Activated naive CD4-positive, alpha-beta T cell treated with anti-CD3 and anti-CD28 coated beads for 36 hours (primary cell): ENCODE data around the gene SFXN5. TPM values are rescaled to one million over a fixed set of nuclear protein-coding genes. Genes with fewer than 3 reads are reported as not detected.

Experiments used
- CTCF ChIA-PET: fragments of 350-600 bp; sonication (Branson Sonifier 250); formaldehyde crosslinking; loops from one replicate; lab custom pipeline; 2021; ENCODE audit warnings: antibody characterized with exemption; lab: Charles Lee
- DNase-seq: peaks from one replicate; pipeline ENCODE4 v3.0.0-alpha.2; 2020
- H3K27ac Mint-ChIP-seq: one replicate; pipeline ENCODE4 v1.8.0; 2021; ENCODE audit warnings: mild to moderate bottlenecking, mixed read lengths
- H3K27me3 Mint-ChIP-seq: one replicate; pipeline ENCODE4 v1.8.0; 2021; ENCODE audit warnings: low read depth, mixed read lengths
- H3K36me3 Mint-ChIP-seq: one replicate; pipeline ENCODE4 v1.8.0; 2021; ENCODE audit warnings: low read depth, mixed read lengths
- H3K4me1 Mint-ChIP-seq: one replicate; pipeline ENCODE4 v1.8.0; 2021; ENCODE audit warnings: low read depth, mixed read lengths
- H3K4me3 Mint-ChIP-seq: one replicate; pipeline ENCODE4 v1.8.0; 2021; ENCODE audit warnings: mild to moderate bottlenecking, moderate library complexity, mixed read lengths
- H3K9me3 Mint-ChIP-seq: one replicate; pipeline ENCODE4 v1.8.0; 2021; ENCODE audit warnings: mixed read lengths
- intact Hi-C: fragments of 100-400 bp; cut with micrococcal nuclease; formaldehyde crosslinking; loops from one replicate; pipeline ENCODE4 v1.15.1; 2023
- total RNA-seq, 2 experiments: library from RNA; stranded (reverse); gene quantifications; one replicate each; pipeline ENCODE4 v1.2.3, GENCODE V29; 2021

The SFXN5 gene
- total RNA-seq, 2 experiments from 2014 or later = 5.3 to 6.8 TPM

- H3K27ac Mint-ChIP-seq = no peak overlapping the region
- H3K27me3 Mint-ChIP-seq = no peaks in the 10 kb centered on the region
- no peak overlapping the region for H3K4me3 Mint-ChIP-seq
- CTCF ChIA-PET = interaction anchor here (4.8 kb wide), 1 partner anchor 94 kb away, joined by 45 read pairs; no protein-coding TSS in a partner anchor
- intact Hi-C loops = no loop called here
- DNase-seq = no peak
- H3K4me1 Mint-ChIP-seq = no peaks in the 10 kb centered on the region
- no peaks in the 10 kb centered on the region for H3K9me3 Mint-ChIP-seq
- no peaks in the 10 kb centered on the region for H3K36me3 Mint-ChIP-seq
These were observed 11.3 kb upstream of the SFXN5 start for GRCh38 chr2:73082523-73083410.

GRCh38 chr2:73081181-73081671, 9.7 kb upstream of the SFXN5 start:
- no peak for DNase-seq
- Mint-ChIP-seq H3K27ac (no peak overlapping the region), H3K4me3 (no peak overlapping the region), H3K9me3 (no peaks in the 10 kb centered on the region), H3K27me3 (no peaks in the 10 kb centered on the region), H3K36me3 (no peaks in the 10 kb centered on the region), H3K4me1 (no peaks in the 10 kb centered on the region)
- intact Hi-C loops = no loop called here
- CTCF ChIA-PET = interaction anchor here (0.8 kb wide), 1 partner anchor 82 kb away, joined by 3 read pairs; no protein-coding TSS in a partner anchor

- H3K9me3 Mint-ChIP-seq = no peaks in the 10 kb centered on the region
- intact Hi-C loops = no loop called here
- CTCF ChIA-PET = interaction anchor here (0.8 to 1.4 kb wide), 3 partner anchors 76 to 87 kb away, joined by 3 to 4 read pairs (median 3); no protein-coding TSS in a partner anchor
- no peaks in the 10 kb centered on the region for H3K36me3 Mint-ChIP-seq
- H3K4me1 Mint-ChIP-seq = no peaks in the 10 kb centered on the region
- no peak overlapping the region for H3K27ac Mint-ChIP-seq
- no peak for DNase-seq
- no peak overlapping the region for H3K4me3 Mint-ChIP-seq
- no peaks in the 10 kb centered on the region for H3K27me3 Mint-ChIP-seq
These were observed 9.0 kb upstream of the SFXN5 start for GRCh38 chr2:73080321-73081131.

- DNase-seq = no peak
- H3K27me3 Mint-ChIP-seq = no peaks in the 10 kb centered on the region
- no peaks in the 10 kb centered on the region for H3K9me3 Mint-ChIP-seq
- no peak overlapping the region for H3K27ac Mint-ChIP-seq
- H3K4me3 Mint-ChIP-seq = no peak overlapping the region
- CTCF ChIA-PET = interaction anchor here (1.1 to 1.4 kb wide), 2 partner anchors 77 to 86 kb away, joined by 3 to 4 read pairs; no protein-coding TSS in a partner anchor
- intact Hi-C loops = no loop called here
- H3K36me3 Mint-ChIP-seq = no peaks in the 10 kb centered on the region
- H3K4me1 Mint-ChIP-seq = no peaks in the 10 kb centered on the region
These were observed 8.1 kb upstream of the SFXN5 start for GRCh38 chr2:73079636-73080035.

DNA sequence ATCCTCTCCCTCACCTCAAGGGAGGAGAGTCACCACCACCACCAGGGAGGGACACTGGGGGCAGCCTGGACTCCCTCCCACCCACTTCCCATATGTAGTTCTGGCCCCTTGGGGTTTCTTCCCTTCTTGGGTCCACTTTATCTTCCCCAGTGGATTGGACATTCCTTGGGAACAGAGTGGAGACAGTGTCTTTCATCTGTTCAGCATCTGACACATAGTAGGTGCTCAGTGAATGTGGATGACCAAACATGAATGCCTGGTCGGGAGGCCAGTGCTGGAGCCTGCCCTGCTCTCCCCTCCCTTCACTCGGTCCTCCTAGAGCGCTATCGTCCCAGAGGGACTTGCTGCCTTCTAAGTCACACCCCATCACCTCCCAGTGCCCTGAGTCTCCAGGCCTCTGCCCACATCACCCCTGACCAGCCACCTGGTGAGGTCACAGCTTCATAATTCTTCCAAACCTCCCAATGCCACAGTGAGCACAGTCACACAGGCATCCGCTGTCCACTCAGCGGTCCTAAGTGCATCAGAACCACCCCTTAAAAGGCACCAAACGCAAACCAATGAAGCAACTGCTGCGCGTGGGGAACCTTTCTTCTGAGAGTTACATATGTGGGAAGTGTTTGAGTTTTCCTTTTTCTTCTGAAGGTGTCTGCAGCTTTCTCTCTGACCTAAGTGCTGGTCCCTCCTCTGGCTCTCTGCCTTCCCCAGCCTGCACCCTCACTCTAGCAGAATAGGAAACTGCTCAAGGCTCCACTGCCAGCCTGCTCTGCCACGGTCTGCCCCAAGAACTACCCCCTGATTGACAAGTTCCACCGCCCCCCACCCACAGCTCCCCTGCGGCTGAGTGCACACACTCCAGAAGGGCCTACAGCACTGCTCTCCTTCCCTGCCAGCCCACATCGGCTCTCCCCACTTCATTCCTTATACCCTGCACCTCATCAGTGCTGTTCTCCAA, 7.2 kb upstream of the SFXN5 start:
- Mint-ChIP-seq H3K9me3 (no peaks in the 10 kb centered on the region), H3K4me3 (no peak overlapping the region), H3K27me3 (no peaks in the 10 kb centered on the region), H3K27ac (no peak overlapping the region), H3K36me3 (no peaks in the 10 kb centered on the region), H3K4me1 (no peaks in the 10 kb centered on the region)
- no peak for DNase-seq
- CTCF ChIA-PET = interaction anchor here (1.4 kb wide), 1 partner anchor 78 kb away, joined by 4 read pairs; no protein-coding TSS in a partner anchor
- intact Hi-C loops = no loop called here

DNA sequence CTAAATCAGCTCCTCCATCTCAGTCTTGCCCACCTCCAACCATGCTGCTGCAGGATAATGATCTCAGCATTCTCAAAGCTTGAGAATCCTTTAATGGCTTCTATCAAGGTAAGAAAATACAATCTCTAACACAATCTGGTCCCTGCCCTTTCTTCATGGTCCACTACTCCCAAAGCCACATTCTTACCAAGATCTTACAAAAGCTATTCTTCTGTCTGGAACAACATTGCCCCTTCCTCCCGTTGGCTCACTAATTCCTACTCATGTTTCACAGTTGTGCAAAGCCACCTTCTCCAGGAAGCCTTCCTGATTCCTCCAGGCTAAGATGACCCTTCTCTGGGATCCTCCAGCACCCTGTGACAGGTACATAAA, 5.9 kb upstream of the SFXN5 start:
- no peak for DNase-seq
- no peaks in the 10 kb centered on the region for H3K4me1 Mint-ChIP-seq
- H3K27me3 Mint-ChIP-seq = no peaks in the 10 kb centered on the region
- H3K27ac Mint-ChIP-seq = no peak overlapping the region
- H3K9me3 Mint-ChIP-seq = no peaks in the 10 kb centered on the region
- no peak overlapping the region for H3K4me3 Mint-ChIP-seq
- CTCF ChIA-PET = interaction anchor here (0.9 kb wide), 1 partner anchor 9 kb away, joined by 3 read pairs; no protein-coding TSS in a partner anchor
- H3K36me3 Mint-ChIP-seq = no peaks in the 10 kb centered on the region
- intact Hi-C loops = no loop called here

DNA sequence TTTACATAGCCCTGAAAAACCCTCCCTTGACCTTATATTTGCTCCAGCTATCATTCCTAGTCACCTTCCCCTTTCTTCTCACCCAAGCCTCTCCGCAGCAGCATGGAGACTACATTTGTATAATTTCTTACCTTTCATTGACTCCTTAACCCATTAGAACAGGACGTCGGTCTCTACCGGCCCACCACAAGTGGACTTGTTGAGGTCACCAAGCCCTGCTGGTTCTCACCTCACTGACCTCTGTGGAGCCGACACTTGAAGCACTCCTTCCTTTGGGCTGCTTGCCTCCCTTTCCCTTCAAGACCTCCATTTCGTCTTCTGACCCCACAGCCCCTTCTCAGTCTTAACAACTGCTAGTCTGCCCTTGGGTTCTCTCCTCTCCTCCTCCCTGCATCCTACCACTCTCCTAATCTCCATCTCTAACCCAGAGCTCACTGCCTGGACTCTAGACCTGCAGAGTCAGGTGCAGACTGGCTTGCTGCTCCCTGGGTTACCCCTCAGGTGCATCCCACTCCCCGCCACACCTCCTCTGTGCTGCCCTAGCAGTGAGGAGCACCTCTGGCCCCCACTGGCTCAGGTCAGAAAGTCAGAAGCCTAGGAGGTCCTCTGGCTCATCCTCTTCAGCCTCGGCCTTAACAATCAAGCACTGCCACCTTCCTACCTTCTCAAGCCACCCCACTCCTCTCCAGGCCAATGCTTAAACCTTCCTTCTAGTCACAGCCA, 5.3 kb upstream of the SFXN5 start:
- intact Hi-C loops = no loop called here
- Mint-ChIP-seq H3K4me3 (no peak overlapping the region), H3K36me3 (no peaks in the 10 kb centered on the region), H3K9me3 (no peaks in the 10 kb centered on the region), H3K27me3 (no peaks in the 10 kb centered on the region), H3K4me1 (peaks cover 4% of the 10 kb centered on the region), H3K27ac (no peak overlapping the region)
- no peak for DNase-seq
- CTCF ChIA-PET = interaction anchor here (0.9 kb wide), 1 partner anchor 9 kb away, joined by 3 read pairs; no protein-coding TSS in a partner anchor

DNA sequence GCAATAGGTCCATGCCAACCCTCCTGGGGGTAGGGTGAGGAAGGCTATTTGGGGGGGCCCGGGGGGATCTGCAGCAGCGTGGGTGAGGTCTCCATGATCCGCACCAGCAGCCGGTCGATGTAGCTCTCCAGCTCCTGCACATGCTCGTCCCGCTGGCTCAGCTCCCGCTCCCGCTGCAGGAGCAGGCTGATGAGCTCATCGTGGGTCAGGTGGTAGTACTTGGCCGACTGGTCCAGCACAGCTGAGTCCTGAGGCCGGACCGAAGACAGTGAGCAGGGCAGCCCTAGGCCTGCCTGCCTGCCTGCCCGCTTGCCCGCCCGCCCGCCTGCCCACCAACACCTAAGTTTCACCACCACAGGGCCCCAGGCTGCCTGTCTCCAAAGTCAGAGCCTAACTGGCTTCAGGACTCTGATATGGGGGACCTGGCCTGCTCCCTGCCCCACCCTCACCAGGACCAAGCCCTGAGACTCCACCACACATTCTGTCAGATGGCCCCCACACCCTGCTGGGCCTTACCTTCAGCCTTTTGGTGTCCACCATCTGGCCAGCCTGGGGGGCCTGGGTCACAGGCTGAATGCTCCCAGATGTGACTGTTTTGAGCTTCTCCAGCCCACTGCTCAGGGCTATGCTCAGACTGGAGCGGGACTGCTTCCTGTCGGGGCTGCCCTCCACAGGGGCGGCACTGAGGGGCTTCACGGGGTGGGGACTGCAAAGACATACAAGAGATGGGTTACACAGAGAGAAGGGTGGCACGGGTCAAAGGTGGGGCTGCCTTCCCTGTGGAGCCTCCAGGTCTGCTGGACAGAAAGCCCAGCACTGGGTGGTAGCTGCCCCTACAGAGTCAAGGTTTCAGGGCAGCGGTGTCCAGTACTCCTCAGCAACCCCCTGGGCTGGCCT, 4.2 kb upstream of the SFXN5 start:
- H3K9me3 Mint-ChIP-seq = no peaks in the 10 kb centered on the region
- H3K27ac Mint-ChIP-seq = no peak overlapping the region
- H3K27me3 Mint-ChIP-seq = no peaks in the 10 kb centered on the region
- no peak overlapping the region for H3K4me3 Mint-ChIP-seq
- no peak for DNase-seq
- H3K36me3 Mint-ChIP-seq = no peaks in the 10 kb centered on the region
- peaks cover 4% of the 10 kb centered on the region for H3K4me1 Mint-ChIP-seq
- intact Hi-C loops = no loop called here
- CTCF ChIA-PET = interaction anchor here (0.7 to 1.1 kb wide), 2 partner anchors 101 to 1655 kb away, joined by 3 to 4 read pairs; no protein-coding TSS in a partner anchor

- intact Hi-C loops = loop anchor here (5.0 kb wide), 1 partner anchor 88 kb away; no protein-coding TSS in a partner anchor
- peaks cover 12% of the 10 kb centered on the region for H3K4me1 Mint-ChIP-seq
- H3K27ac Mint-ChIP-seq = no peak overlapping the region
- H3K9me3 Mint-ChIP-seq = no peaks in the 10 kb centered on the region
- H3K36me3 Mint-ChIP-seq = no peaks in the 10 kb centered on the region
- CTCF ChIA-PET = interaction anchor here (1.1 kb wide), 1 partner anchor 103 kb away, joined by 4 read pairs; no protein-coding TSS in a partner anchor
- no peak for DNase-seq
- no peak overlapping the region for H3K4me3 Mint-ChIP-seq
- no peaks in the 10 kb centered on the region for H3K27me3 Mint-ChIP-seq
These were observed 2.9 kb upstream of the SFXN5 start for GRCh38 chr2:73074110-73075069.
